Spleen (tissue), 7 donors: ENCODE data around the gene ELFN1.

ENCODE experiments used
- CTCF ChIP-seq, 11 experiments: fragments of 200-600 bp in 7 of 11; fragments of 450-650 bp in 4 of 11; sonication (generic) in 4 of 11; IDR thresholded peaks in 8 of 11; conservative IDR thresholded peaks in 3 of 11; 1 replicate in 7 of 11; 2 replicates in 4 of 11; pipeline versions ENCODE4 v1.4.0 to v1.8.0; 2016 to 2021; ENCODE audit warnings: antibody characterized with exemption in 11 of 11, inconsistent platforms in 4 of 11, mild to moderate bottlenecking in 1 of 11
- POLR2A ChIP-seq, 3 donors: fragments of 450-650 bp; IDR thresholded peaks; one replicate each; pipeline ENCODE4 v1.5.1; 2017; ENCODE audit warnings: antibody characterized with exemption in 3 of 3, mild to moderate bottlenecking in 1 of 3
- donor health status: DM: no; HTN: no; CAD: no; lungs with moderate emphysema.
- donor health status: DM: no; HTN: no; CAD: no.
- donor health status: DM: no; HTN: no; CAD: no.

DNA sequence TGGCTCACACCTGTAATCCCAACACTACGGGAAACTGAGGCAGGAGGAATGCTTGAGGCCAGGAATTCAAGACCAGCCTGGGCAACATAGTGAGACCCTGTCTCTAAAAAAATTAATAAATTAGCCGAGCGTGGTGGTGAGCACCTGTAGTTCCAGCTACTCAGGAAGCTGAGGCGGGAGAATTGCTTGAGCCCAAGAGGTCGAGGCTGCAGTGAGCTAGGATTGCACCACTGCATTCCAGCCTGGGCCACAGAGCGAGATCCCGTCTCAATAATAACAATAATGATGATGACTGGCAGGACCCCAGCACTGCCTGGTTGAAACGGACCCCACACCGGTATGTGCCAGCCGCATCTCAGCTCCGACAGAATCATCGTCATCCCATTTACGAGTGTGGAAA lies 93.0 kb downstream of the ELFN1 start:
- TF ChIP-seq CTCF (IDR thresholded peaks at IDR 0.05 in 8 of 11, conservative IDR thresholded peaks at IDR 0.05 in 3 of 11), result no peak
- no peak for TF ChIP-seq POLR2A (IDR thresholded peaks at IDR 0.05)
